Fibroblast of lung (primary cell): Measurements from ENCODE around the gene SOX10. TPM values are rescaled to one million over a fixed set of nuclear protein-coding genes. Genes with fewer than 3 reads are reported as not detected.

Experiments used
- DNase-seq, 2 donors: peaks; one replicate each; pipeline versions ENCODE4 v3.0.0 to v3.0.0-alpha.2; 2010; ENCODE audit warnings: low read depth in 2 of 2
- H2AFZ ChIP-seq: 2 replicates; pipeline ENCODE4 v1.5.1; 2012; ENCODE audit warnings: low read length, control low read depth, inconsistent platforms
- H3K27ac ChIP-seq: 2 replicates; pipeline ENCODE4 v1.5.1; 2011; ENCODE audit warnings: low read length, control low read depth; ENCODE audit not compliant: insufficient read depth
- H3K27me3 ChIP-seq: 2 replicates; pipeline ENCODE4 v1.5.1; 2011; ENCODE audit warnings: mild to moderate bottlenecking, low read length; ENCODE audit not compliant: control insufficient read depth, insufficient read depth
- H3K36me3 ChIP-seq: 2 replicates; pipeline ENCODE4 v1.5.1; 2011; ENCODE audit warnings: low read length; ENCODE audit not compliant: control insufficient read depth, insufficient read depth
- H3K4me1 ChIP-seq: 2 replicates; pipeline ENCODE4 v1.5.1; 2011; ENCODE audit warnings: low read length; ENCODE audit not compliant: control insufficient read depth, insufficient read depth; ENCODE audit errors: extremely low read depth
- H3K4me2 ChIP-seq: 2 replicates; pipeline ENCODE4 v1.5.1; 2011; ENCODE audit warnings: low read length, control low read depth; ENCODE audit not compliant: insufficient read depth; ENCODE audit errors: extremely low read depth
- H3K4me3 ChIP-seq, 4 experiments: fragments of 200-600 bp in 1 of 4; sonication (generic) in 1 of 4; replicated peaks in 1 of 4; 2 replicates each; pipeline ENCODE4 v1.5.1; 2011 to 2016; ENCODE audit warnings: low read length in 4 of 4, low read depth in 3 of 4, mild to moderate bottlenecking in 3 of 4, control low read depth in 2 of 4, inconsistent platforms in 1 of 4, mixed read lengths in 1 of 4; ENCODE audit not compliant: insufficient read depth in 1 of 4; ENCODE audit errors: control extremely low read depth in 1 of 4
- H3K79me2 ChIP-seq: 2 replicates; pipeline ENCODE4 v1.5.1; 2012; ENCODE audit warnings: mild to moderate bottlenecking, low read length, inconsistent platforms; ENCODE audit not compliant: control insufficient read depth, insufficient read depth
- H3K9ac ChIP-seq: 2 replicates; pipeline ENCODE4 v1.5.1; 2011; ENCODE audit warnings: mild to moderate bottlenecking, low read length, control low read depth; ENCODE audit not compliant: insufficient read depth
- H3K9me3 ChIP-seq: 2 replicates; pipeline ENCODE4 v1.5.1; 2012; ENCODE audit warnings: low read depth, low read length; ENCODE audit not compliant: control insufficient read depth, insufficient read depth
- H4K20me1 ChIP-seq: 2 replicates; pipeline ENCODE4 v1.5.1; 2011; ENCODE audit warnings: low read length; ENCODE audit not compliant: control insufficient read depth, insufficient read depth; ENCODE audit errors: extremely low read depth
- CTCF ChIP-seq, 2 donors: IDR thresholded peaks in 1 of 2; conservative IDR thresholded peaks in 1 of 2; 1 replicate in 1 of 2; 2 replicates in 1 of 2; pipeline ENCODE4 v1.5.1; 2011 to 2012; ENCODE audit warnings: low read length in 2 of 2, control low read depth in 1 of 2, inconsistent platforms in 1 of 2, low read depth in 1 of 2, mild to moderate bottlenecking in 1 of 2
- EZH2 ChIP-seq: IDR thresholded peaks from 2 replicates; pipeline ENCODE4 v1.5.1; 2012; ENCODE audit warnings: low read length, control low read depth, mild to moderate bottlenecking; ENCODE audit errors: missing control alignments
- polyA plus RNA-seq, 2 donors: library from polyadenylated mRNA; depleted of rRNA in 1 of 2; stranded (reverse) in 1 of 2; unstranded in 1 of 2; fragments of >200 nt; gene quantifications; 2 replicates each; pipeline ENCODE4 v1.2.1, GENCODE V29; 2011 to 2012; ENCODE audit warnings: missing spikeins in 1 of 2
- total RNA-seq: library from RNA; depleted of rRNA; stranded (reverse); fragments of >200 nt; gene quantifications from 2 replicates; pipeline ENCODE4 v1.2.1, GENCODE V29; 2014

Gene SOX10
- total and polyA plus RNA-seq, 2 donors (not counting 1 experiment from before 2014, with no cell fraction given) = not detected

- Histone ChIP-seq H3K9me3 (no peaks in the 10 kb centered on the region), H4K20me1 (no peaks in the 10 kb centered on the region), H3K4me2 (no peak overlapping the region), H3K9ac (no peak overlapping the region), H3K36me3 (peaks cover 51% of the 10 kb centered on the region), H3K4me1 (peaks cover 28% of the 10 kb centered on the region), H3K4me3 (no peak overlapping the region), H3K79me2 (no peaks in the 10 kb centered on the region), H2AFZ (no peak overlapping the region), H3K27me3 (no peaks in the 10 kb centered on the region), H3K27ac (no peak overlapping the region)
- no peak for DNase-seq
- TF ChIP-seq EZH2 = no peak
- no peak for TF ChIP-seq CTCF (conservative IDR thresholded peaks at IDR 0.05 in 1 of 2, IDR thresholded peaks at IDR 0.05 in 1 of 2; ENCODE audit: low read depth in 1 of 2, low read length in 2 of 2)
Observed at GRCh38 chr22:37929390-37929789, 55.0 kb downstream of the SOX10 start.

GRCh38 chr22:37927637-37927936 lies 56.8 kb downstream of the SOX10 start:
- Histone ChIP-seq H3K79me2 (no peaks in the 10 kb centered on the region), H3K4me2 (no peak overlapping the region), H3K36me3 (peaks cover 38% of the 10 kb centered on the region), H3K9ac (no peak overlapping the region), H3K4me3 (no peak overlapping the region), H2AFZ (no peak overlapping the region), H3K27me3 (no peaks in the 10 kb centered on the region), H3K4me1 (peaks cover 13% of the 10 kb centered on the region), H3K9me3 (no peaks in the 10 kb centered on the region), H4K20me1 (no peaks in the 10 kb centered on the region), H3K27ac (no peak overlapping the region)
- TF ChIP-seq CTCF (conservative IDR thresholded peaks at IDR 0.05 in 1 of 2, IDR thresholded peaks at IDR 0.05 in 1 of 2; ENCODE audit: low read depth in 1 of 2, low read length in 2 of 2) (no peak), EZH2 (no peak)
- DNase-seq = no peak

GRCh38 chr22:37926771-37927636 lies 57.4 kb downstream of the SOX10 start:
- Histone ChIP-seq H3K4me2 (no peak overlapping the region), H3K27ac (no peak overlapping the region), H3K36me3 (peaks cover 32% of the 10 kb centered on the region), H2AFZ (no peak overlapping the region), H3K79me2 (no peaks in the 10 kb centered on the region), H3K9ac (no peak overlapping the region), H3K9me3 (no peaks in the 10 kb centered on the region), H3K4me3 (no peak overlapping the region), H3K27me3 (no peaks in the 10 kb centered on the region), H3K4me1 (peaks cover 12% of the 10 kb centered on the region), H4K20me1 (no peaks in the 10 kb centered on the region)
- no peak for TF ChIP-seq CTCF (conservative IDR thresholded peaks at IDR 0.05 in 1 of 2, IDR thresholded peaks at IDR 0.05 in 1 of 2; ENCODE audit: low read depth in 1 of 2, low read length in 2 of 2)
- TF ChIP-seq EZH2 = no peak
- DNase-seq = no peak
